Measurements from ENCODE around the gene TECPR2. TPM values are rescaled to one million over a fixed set of nuclear protein-coding genes. Genes with fewer than 3 reads are reported as not detected.

Gene TECPR2
- total and polyA plus RNA-seq, 2 of the 13 experiments (the other 11 are each of a cell fraction or from before 2014, with no cell fraction given) = 3.5 to 5.7 TPM

DNA sequence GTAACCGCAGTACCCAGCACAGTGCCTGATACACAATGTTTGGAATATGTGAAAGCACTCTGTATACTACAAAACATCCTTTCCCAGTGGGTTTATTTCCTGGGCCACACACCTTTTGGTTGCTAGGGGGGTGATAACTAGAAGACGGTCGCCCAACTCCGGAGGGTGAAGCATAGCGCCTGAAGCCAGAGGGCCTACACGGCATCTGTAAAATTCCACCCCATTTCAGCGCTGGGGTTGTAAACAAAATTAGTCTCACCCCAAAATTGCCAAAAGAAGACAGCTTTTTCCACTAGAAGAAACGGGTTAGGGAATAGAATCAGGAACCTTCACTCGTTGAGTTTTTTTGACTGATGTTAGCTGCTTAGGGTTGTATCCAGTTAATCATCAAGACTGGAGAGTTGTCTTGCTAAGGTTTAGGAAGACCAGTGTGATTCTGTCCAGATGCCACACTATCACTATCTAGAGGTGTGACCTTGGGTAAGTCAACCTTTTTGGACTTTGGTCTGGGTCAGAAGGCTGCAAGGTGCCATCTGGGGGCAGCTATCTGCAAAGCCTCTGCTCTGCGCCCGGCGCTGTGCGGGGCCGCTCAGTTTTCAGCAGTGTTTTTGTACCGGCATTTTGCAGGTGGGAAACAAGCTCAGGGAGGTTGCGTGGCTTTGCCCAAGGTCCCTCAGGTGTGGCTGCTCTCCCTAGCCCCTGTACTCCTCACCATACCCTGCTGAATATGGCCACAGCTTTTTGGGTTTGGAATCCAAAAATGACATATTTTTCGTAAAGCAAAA, 41.9 kb upstream of the TECPR2 start (continued):
- TF ChIP-seq, protein P1, sequence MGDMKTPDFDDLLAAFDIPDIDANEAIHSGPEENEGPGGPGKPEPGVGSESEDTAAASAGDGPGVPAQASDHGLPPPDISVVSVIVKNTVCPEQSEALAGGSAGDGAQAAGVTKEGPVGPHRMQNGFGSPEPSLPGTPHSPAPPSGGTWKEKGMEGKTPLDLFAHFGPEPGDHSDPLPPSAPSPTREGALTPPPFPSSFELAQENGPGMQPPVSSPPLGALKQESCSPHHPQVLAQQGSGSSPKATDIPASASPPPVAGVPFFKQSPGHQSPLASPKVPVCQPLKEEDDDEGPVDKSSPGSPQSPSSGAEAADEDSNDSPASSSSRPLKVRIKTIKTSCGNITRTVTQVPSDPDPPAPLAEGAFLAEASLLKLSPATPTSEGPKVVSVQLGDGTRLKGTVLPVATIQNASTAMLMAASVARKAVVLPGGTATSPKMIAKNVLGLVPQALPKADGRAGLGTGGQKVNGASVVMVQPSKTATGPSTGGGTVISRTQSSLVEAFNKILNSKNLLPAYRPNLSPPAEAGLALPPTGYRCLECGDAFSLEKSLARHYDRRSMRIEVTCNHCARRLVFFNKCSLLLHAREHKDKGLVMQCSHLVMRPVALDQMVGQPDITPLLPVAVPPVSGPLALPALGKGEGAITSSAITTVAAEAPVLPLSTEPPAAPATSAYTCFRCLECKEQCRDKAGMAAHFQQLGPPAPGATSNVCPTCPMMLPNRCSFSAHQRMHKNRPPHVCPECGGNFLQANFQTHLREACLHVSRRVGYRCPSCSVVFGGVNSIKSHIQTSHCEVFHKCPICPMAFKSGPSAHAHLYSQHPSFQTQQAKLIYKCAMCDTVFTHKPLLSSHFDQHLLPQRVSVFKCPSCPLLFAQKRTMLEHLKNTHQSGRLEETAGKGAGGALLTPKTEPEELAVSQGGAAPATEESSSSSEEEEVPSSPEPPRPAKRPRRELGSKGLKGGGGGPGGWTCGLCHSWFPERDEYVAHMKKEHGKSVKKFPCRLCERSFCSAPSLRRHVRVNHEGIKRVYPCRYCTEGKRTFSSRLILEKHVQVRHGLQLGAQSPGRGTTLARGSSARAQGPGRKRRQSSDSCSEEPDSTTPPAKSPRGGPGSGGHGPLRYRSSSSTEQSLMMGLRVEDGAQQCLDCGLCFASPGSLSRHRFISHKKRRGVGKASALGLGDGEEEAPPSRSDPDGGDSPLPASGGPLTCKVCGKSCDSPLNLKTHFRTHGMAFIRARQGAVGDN (CRISPR knock-in tag; IDR thresholded peaks at IDR 0.05) = peak; percentile 73
- TF ChIP-seq ZNF44 (CRISPR knock-in tag; IDR thresholded peaks at IDR 0.05) (no peak; the same call in 1 of the 2 replicates), ELF3 (CRISPR knock-in tag; IDR thresholded peaks at IDR 0.05) (peak; percentile 53; the same call in 1 of the 2 replicates), ZKSCAN5 (CRISPR knock-in tag; IDR thresholded peaks at IDR 0.05) (no peak), FOXJ3 (CRISPR knock-in tag; IDR thresholded peaks at IDR 0.05; ENCODE audit: borderline replicate concordance) (no peak; the same call in 1 of the 2 replicates), ZNF775 (CRISPR knock-in tag; IDR thresholded peaks at IDR 0.05; ENCODE audit: borderline replicate concordance) (no peak), NFE2L2 (IDR thresholded peaks at IDR 0.05; ENCODE audit: low read length) (no peak), ZNF790 (CRISPR knock-in tag; IDR thresholded peaks at IDR 0.05; ENCODE audit: borderline replicate concordance) (no peak), ZNF772 (CRISPR knock-in tag; IDR thresholded peaks at IDR 0.05) (peak; percentile 68; the same call in 1 of the 2 replicates), MAFF (IDR thresholded peaks at IDR 0.05; ENCODE audit: low read depth, low read length) (no peak), GLI4 (CRISPR knock-in tag; IDR thresholded peaks at IDR 0.05; ENCODE audit: borderline replicate concordance) (0 out of 2 replicates have a peak, but pooled peaks have one; percentile 42), ZSCAN31 (CRISPR knock-in tag; IDR thresholded peaks at IDR 0.05; ENCODE audit: low read depth) (peak; percentile 86), KLF16 (CRISPR knock-in tag; IDR thresholded peaks at IDR 0.05) (0 out of 4 replicates have a peak, but pooled peaks of 1 of the 2 experiments have one; percentile 16), ZSCAN20 (CRISPR knock-in tag; IDR thresholded peaks at IDR 0.05; ENCODE audit: borderline replicate concordance) (0 out of 2 replicates have a peak, but pooled peaks have one; percentile 28), ZNF792 (CRISPR knock-in tag; IDR thresholded peaks at IDR 0.05) (peak; percentile 36; the same call in 1 of the 2 replicates), GATAD1 (CRISPR knock-in tag; IDR thresholded peaks at IDR 0.05) (0 out of 2 replicates have a peak, but pooled peaks have one; percentile 6), KLF12 (CRISPR knock-in tag; IDR thresholded peaks at IDR 0.05; ENCODE audit: borderline replicate concordance) (0 out of 2 replicates have a peak, but pooled peaks have one; percentile 1)
- TF ChIP-seq, protein P2, sequence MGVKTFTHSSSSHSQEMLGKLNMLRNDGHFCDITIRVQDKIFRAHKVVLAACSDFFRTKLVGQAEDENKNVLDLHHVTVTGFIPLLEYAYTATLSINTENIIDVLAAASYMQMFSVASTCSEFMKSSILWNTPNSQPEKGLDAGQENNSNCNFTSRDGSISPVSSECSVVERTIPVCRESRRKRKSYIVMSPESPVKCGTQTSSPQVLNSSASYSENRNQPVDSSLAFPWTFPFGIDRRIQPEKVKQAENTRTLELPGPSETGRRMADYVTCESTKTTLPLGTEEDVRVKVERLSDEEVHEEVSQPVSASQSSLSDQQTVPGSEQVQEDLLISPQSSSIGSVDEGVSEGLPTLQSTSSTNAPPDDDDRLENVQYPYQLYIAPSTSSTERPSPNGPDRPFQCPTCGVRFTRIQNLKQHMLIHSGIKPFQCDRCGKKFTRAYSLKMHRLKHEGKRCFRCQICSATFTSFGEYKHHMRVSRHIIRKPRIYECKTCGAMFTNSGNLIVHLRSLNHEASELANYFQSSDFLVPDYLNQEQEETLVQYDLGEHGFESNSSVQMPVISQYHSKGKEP (CRISPR knock-in tag; IDR thresholded peaks at IDR 0.05) = no peak
- TF ChIP-seq, protein P3, sequence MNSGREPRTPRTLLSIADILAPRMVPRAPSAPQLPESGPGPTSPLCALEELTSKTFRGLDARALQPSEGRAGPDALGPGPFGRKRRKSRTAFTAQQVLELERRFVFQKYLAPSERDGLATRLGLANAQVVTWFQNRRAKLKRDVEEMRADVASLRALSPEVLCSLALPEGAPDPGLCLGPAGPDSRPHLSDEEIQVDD (CRISPR knock-in tag; IDR thresholded peaks at IDR 0.05; ENCODE audit: borderline replicate concordance) = no peak
- TF ChIP-seq, protein P4, sequence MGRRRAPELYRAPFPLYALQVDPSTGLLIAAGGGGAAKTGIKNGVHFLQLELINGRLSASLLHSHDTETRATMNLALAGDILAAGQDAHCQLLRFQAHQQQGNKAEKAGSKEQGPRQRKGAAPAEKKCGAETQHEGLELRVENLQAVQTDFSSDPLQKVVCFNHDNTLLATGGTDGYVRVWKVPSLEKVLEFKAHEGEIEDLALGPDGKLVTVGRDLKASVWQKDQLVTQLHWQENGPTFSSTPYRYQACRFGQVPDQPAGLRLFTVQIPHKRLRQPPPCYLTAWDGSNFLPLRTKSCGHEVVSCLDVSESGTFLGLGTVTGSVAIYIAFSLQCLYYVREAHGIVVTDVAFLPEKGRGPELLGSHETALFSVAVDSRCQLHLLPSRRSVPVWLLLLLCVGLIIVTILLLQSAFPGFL (CRISPR knock-in tag; IDR thresholded peaks at IDR 0.05) = no peak
- TF ChIP-seq, protein P5, sequence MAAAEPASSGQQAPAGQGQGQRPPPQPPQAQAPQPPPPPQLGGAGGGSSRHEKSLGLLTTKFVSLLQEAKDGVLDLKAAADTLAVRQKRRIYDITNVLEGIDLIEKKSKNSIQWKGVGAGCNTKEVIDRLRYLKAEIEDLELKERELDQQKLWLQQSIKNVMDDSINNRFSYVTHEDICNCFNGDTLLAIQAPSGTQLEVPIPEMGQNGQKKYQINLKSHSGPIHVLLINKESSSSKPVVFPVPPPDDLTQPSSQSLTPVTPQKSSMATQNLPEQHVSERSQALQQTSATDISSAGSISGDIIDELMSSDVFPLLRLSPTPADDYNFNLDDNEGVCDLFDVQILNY (CRISPR knock-in tag; conservative IDR thresholded peaks at IDR 0.05) = no peak
